Measurements from ENCODE around the gene PLCH1.

Gene PLCH1

DNA sequence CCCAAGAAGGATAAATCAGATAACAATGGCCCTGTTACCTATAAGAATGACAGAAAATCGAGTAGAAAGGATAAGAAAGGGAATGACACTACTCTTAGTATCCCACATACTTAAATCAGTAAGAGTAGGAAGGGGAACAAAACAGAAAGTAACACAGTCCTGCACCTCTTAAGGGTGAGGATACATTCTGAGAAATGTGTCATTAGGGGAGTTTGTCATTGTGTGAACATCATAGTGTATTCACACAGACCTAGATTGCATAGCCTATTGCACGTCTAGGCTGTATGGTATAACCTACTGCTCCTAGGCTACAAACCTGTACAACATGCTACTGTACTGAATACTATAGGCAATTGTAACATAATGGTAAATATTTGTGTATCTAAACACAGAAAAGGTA is 142.6 kb downstream of the PLCH1 start:
- no peak for DNase-seq

DNA sequence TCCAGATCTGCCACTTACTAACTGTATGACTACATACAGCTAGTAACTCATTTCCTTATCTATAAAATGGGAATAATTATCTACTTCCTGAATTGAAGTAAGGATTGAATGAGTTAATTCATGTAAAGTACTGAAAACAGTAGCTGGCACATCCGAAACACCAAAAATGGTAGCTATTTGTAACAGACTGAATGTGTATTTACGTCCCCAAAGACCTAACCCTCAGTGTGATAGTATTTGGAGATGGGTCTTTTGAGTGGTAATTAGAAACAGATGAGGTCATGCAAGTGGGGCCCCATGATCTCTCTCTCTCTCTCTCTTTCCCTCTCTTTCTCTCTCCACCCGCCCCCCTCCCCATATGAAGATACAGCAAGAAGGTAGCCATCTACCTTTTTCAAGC is 146.2 kb downstream of the PLCH1 start:
- no peak for DNase-seq

- DNase-seq = no peak
Measured at GRCh38 chr3:155596615-155597014, 148.3 kb downstream of the PLCH1 start.

DNA sequence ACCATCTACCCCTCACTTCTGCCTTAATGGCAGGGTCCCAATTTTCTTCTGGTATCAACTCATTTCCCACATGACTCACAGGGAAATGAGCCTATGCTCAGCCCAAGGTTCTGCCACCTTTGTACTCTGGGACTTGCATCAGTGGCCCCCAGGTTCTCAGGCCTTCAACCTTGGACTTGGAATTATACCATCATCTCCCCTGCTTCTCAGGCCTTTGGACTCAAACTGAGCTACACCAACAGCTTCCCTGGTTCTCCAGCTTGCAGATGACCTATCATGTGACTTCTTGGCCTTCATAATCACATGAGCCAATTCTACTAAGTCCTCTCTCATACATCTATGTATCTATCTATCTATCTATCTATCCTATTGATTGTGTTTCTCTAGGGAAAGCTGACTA is 149.5 kb downstream of the PLCH1 start:
- no peak for DNase-seq

GRCh38 chr3:155594526-155595187 is 150.2 kb downstream of the PLCH1 start:
- no peak for DNase-seq

GRCh38 chr3:155587581-155587980 is 157.3 kb downstream of the PLCH1 start:
- DNase-seq = no peak

DNA sequence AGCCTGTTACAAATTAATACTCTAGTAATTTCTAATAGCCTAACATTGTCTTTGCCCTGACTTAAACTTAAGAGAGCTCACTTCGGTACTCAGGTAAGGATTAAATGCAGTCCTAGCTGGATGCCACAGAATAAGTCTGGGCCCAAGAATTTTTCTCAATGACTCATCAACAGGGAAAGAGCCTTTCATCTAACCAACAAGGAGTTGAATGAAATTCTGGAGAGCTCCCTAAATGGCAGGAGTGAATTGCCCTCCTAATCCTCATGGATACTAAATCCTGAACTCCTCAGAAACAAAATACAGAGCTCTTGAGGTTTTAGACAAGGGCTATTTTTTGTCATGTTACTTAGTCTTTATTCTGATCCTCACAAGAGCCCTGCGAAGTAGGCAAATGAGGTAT is 159.5 kb downstream of the PLCH1 start:
- DNase-seq = no peak

DNA sequence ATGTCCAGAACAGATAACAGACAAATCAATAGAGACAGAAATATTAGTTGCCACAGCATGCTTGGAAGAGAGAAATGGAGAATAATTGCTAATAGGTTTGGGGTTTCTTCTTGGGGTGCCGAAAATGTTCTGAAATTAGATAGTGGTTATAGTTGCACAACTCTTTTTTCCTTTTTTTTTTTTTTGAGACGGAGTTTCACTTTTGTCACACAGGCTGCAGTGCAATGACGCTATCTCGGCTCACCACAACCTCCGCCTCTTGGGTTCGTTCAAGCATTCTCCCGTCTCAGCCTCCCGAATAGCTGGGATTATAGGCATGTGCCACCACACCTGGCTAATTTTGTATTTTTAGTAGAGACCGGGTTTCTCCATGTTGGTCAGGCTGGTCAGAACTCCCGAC is 163.3 kb downstream of the PLCH1 start:
- no peak for DNase-seq

DNA sequence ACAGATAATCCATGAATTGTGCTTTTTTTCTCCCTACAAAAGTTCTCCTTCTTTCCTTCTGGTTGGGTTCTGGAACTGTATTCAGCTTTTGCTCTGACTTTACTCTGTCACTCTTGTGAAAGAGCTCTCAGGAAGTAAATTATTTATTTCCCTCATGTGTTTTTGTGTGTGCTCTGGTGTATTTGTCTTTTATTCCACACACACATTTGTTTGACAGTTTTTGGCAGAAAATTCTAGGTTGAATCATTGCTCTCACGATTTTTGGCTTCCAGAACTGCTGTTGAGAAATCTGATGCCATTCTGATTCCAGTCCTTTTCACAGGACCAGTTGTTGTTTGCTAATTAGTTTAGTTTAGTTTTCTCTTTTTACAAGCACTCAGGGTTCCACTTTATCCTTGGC is 172.8 kb downstream of the PLCH1 start:
- no peak for DNase-seq

GRCh38 chr3:155568295-155568694 is 176.6 kb downstream of the PLCH1 start:
- no peak for DNase-seq

- no peak for DNase-seq
Measured at GRCh38 chr3:155560594-155560993, 184.3 kb downstream of the PLCH1 start.

DNA sequence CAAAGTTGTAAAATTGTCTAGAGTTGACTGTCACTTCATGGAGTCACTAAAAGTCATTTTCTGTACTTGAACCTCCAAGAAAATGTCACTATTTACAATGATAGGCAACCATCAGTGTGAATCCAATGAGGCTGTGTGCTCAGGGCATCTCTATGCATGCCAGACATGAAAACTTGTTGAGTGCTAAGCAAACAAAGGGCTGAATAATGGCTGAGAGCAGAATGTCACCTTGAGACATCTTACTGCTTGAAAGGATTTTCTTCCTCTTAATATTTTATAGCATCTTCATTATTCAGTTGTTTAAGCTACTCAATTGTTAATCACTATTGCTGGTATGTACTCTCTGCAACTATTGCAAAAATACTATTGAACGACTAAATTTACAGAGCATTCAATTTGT is 184.7 kb downstream of the PLCH1 start:
- no peak for DNase-seq

GRCh38 chr3:155556531-155556930 is 188.3 kb downstream of the PLCH1 start:
- DNase-seq = no peak

DNA sequence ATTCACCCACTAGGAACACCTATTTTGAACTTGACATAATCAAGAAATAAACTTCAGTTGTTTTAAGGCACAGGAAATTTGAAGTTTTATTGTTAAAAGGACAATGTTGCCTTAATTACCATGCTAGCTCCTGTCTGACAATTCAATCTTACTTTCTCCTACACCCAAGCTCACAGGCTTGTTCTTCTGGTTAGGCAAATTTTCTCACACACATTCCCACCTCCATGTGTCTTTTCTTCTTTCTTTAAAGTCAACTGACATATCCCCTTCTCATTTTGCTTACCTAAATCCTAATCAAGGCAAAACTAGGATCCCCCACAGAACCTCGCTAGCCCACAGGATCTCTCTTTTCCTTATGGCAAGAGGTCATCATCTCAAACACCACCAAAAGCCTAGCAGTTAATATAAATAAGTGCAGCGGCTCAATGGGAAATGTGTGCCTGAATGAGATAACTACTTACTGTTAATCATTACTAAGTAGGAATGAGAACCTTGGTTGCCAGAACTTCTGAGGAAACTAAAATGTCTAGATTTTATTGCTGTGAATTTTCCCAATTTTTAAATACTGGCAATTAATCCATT is 189.3 kb downstream of the PLCH1 start:
- no peak for DNase-seq

DNA sequence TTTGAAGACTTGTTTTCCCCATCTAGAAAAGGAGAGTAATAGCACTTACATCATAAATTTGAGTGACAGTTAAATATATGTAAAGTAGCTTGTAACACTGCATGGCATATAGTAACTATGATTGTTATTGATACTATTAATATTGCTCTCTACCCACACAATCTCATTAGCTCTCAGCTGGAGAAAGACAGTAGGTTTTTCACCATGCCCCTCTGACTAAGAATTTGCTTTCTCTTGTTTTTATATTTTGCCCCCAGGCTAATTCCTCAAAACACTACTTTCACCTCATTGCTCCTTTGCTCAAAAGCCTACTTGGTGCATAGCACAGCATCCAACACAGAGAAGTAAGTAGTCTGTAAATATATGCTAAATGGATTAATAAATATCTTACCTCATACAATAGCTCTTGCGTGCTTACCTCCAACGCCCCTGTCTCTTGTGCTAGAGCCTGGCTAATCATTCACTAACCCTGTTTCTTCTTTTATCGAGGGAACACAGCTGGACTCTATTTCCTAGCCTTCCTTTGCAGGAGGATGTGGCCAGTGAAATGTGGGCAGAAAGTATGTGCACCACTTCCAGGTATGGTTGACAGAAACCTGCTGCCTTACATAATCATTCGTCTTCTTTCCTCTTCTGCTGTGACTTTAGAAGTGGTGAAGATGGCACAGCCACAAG is 190.0 kb downstream of the PLCH1 start:
- DNase-seq = no peak

GRCh38 chr3:155553780-155554179 is 191.1 kb downstream of the PLCH1 start:
- no peak for DNase-seq

- DNase-seq = no peak
Measured at GRCh38 chr3:155553326-155553725, 191.5 kb downstream of the PLCH1 start.

DNA sequence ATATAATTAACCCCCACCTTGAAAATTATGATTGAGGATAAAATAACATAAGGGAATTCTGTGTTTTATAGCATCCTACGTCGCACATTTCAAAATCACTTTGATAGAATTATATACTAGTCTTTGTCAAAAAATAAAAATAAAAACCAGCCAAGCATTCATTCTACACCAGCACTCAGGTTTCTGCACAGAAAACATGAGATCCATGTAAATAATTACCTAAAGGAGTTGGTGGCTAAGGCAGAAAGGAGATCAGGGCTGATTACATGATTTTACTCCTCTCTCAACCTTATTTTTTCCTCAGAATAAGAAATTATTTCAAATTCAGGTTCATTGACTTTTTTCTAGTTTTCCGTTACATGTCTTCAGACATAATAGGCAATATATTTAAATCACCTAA is 194.5 kb downstream of the PLCH1 start:
- no peak for DNase-seq

DNA sequence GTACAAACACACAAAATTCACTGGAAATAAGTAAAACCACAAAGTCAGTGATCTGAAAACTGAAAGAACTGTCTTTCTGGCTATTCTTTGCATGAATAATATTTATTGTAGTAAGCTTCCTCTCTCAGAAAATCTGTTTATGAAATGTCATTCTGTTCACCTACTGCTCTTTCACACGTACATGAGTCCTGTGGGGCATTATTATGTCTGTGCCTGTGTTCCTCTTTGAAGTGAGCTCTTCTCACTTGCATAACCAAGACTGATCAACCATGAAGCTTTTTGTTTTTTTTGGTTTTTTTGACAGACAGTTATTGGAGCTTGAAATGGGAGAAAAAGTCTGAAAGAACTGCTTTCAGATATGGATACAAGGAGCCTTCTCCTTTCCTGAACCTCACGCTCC is 195.8 kb downstream of the PLCH1 start:
- DNase-seq = no peak

DNA sequence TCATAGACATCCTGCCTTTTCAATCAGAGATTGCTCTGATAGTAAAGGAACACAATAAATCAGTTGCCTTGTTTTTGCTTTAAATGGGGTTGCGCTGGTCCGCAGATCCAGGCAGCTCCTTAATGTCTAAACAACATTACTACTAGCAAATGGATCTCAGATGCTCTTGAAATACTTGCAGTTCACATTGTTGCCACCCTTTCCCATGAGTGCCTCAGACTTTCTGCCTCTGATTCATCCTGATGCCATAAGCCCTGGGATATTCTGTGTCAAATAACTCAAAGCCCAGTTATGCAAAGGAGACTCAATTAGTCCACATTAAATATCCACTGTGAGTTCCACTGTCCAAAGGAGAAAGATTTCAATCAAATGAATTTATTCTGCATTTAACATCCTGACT is 196.7 kb downstream of the PLCH1 start:
- no peak for DNase-seq

DNA sequence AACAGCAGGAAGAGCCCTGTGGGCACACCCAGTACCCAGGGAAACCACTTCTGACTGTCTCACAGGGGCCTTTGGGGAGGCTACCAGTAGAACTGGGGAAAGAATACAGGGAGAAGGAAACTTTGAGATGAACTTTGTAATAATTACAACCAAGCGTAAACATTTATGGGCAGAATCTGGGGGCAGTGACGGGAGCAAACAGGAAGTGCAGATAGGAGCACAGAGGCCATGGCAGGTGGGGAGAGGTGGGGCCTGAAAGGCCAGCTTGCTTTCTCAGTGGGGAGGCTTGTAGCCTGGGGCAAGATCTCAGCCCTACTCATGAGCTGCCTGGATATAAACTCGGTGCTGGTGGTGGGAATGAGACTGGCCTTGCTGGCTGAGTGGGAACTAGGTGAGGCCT is 209.8 kb downstream of the PLCH1 start:
- DNase-seq = no peak

GRCh38 chr3:155528579-155528978 is 216.3 kb downstream of the PLCH1 start:
- no peak for DNase-seq

GRCh38 chr3:155525324-155525833 is 219.5 kb downstream of the PLCH1 start:
- no peak for DNase-seq

DNA sequence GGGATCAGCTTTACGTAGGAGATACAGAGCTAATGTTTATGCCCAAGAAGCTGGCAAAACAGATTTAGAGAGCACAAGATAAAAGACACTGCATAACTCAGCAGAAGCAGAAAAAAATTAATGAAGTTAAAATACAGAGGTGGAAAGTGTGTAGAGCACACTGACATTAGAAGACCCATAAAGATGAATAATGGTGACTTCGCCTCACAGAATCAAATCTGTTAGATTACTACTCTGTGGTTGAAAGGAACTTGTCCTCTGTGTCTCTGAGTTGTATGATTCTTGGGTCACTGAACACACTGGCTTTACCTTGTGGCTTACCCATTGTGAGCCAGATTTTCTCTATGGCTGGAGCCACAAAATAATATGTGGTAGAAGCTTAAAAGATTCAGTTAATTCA is 224.4 kb downstream of the PLCH1 start:
- DNase-seq = no peak

Data from activated CD8-positive, alpha-beta memory T cell treated with anti-CD3 and anti-CD28 coated beads, Interleukin-2, amount 50 U/mL, for 48 hours (primary cell).